BLaER1 treated with 17β-estradiol and CSF1 and Interleukin-3, amounts not matched to agents 10 nM and 100 nM (cell line): ENCODE results near the gene RBMS1.

Source experiments
- H3K27ac ChIP-seq, 11 experiments: shearing (Covaris generic); formaldehyde crosslinking; 2 replicates each; pipeline ENCODE4 v1.8.1; 2022
- H3K27me3 ChIP-seq, 11 experiments: shearing (Covaris generic); formaldehyde crosslinking; 2 replicates each; pipeline ENCODE4 v1.8.1; 2022
- H3K36me3 ChIP-seq, 11 experiments: shearing (Covaris generic); formaldehyde crosslinking; 2 replicates each; pipeline ENCODE4 v1.8.1; 2022
- H3K4me1 ChIP-seq, 10 experiments: shearing (Covaris generic); formaldehyde crosslinking; 2 replicates each; pipeline ENCODE4 v1.8.1; 2022
- H3K4me2 ChIP-seq, 11 experiments: shearing (Covaris generic); formaldehyde crosslinking; 2 replicates each; pipeline ENCODE4 v1.8.1; 2022
- H3K4me3 ChIP-seq, 10 experiments: shearing (Covaris generic); formaldehyde crosslinking; 2 replicates each; pipeline ENCODE4 v1.8.1; 2022
- H3K9ac ChIP-seq, 11 experiments: shearing (Covaris generic); formaldehyde crosslinking; 2 replicates each; pipeline ENCODE4 v1.8.1; 2022
- H3K9me3 ChIP-seq, 11 experiments: shearing (Covaris generic); formaldehyde crosslinking; replicated peaks in 1 of 11; 2 replicates each; pipeline ENCODE4 v1.8.1; 2022
- H4K20me1 ChIP-seq, 11 experiments: shearing (Covaris generic); formaldehyde crosslinking; 2 replicates each; pipeline ENCODE4 v1.8.1; 2022
- Cebpa-rat ChIP-seq, 11 experiments: shearing (Covaris generic); IDR thresholded peaks; 2 replicates each; pipeline ENCODE4 v1.8.1; 2022

Gene RBMS1

GRCh38 chr2:160239436-160239835 is 254.2 kb downstream of the RBMS1 start:
- no peaks in the 10 kb centered on the region for H3K27me3 ChIP-seq
- H3K27ac ChIP-seq: no peak overlapping the region
- H4K20me1 ChIP-seq: no peaks in the 10 kb centered on the region
- H3K36me3 ChIP-seq: no peaks in the 10 kb centered on the region
- H3K4me2 ChIP-seq: no peak overlapping the region
- H3K9ac ChIP-seq: no peak overlapping the region
- H3K4me1 ChIP-seq: peaks cover 0 to 19% (median 2%) of the 10 kb centered on the region in 10 experiments; a peak in 9 of 20 replicates
- TF ChIP-seq Cebpa-rat (IDR thresholded peaks at IDR 0.05): no peak
- H3K4me3 ChIP-seq: no peak overlapping the region
- no peaks in the 10 kb centered on the region for H3K9me3 ChIP-seq

- H3K9me3 ChIP-seq: no peaks in the 10 kb centered on the region
- H3K27me3 ChIP-seq: no peaks in the 10 kb centered on the region
- H4K20me1 ChIP-seq: no peaks in the 10 kb centered on the region
- H3K36me3 ChIP-seq: no peaks in the 10 kb centered on the region
- H3K9ac ChIP-seq: no peak overlapping the region
- no peak overlapping the region for H3K4me2 ChIP-seq
- no peak overlapping the region for H3K27ac ChIP-seq
- no peak for TF ChIP-seq Cebpa-rat (IDR thresholded peaks at IDR 0.05)
- H3K4me3 ChIP-seq: no peak overlapping the region
- peaks cover 0 to 19% (median 2%) of the 10 kb centered on the region in 10 experiments; a peak in 9 of 20 replicates for H3K4me1 ChIP-seq
These were observed 255.2 kb downstream of the RBMS1 start for GRCh38 chr2:160238392-160238791.

- no peaks in the 10 kb centered on the region for H4K20me1 ChIP-seq
- H3K4me2 ChIP-seq: no peak overlapping the region
- TF ChIP-seq Cebpa-rat (IDR thresholded peaks at IDR 0.05): no peak
- H3K27me3 ChIP-seq: no peaks in the 10 kb centered on the region
- H3K4me1 ChIP-seq: no peaks in the 10 kb centered on the region
- H3K9me3 ChIP-seq: no peaks in the 10 kb centered on the region
- no peak overlapping the region for H3K4me3 ChIP-seq
- H3K36me3 ChIP-seq: no peaks in the 10 kb centered on the region
- no peak overlapping the region for H3K9ac ChIP-seq
- H3K27ac ChIP-seq: no peak overlapping the region
These were observed 260.6 kb downstream of the RBMS1 start for GRCh38 chr2:160232905-160233475.

GRCh38 chr2:160229591-160229990 is 264.0 kb downstream of the RBMS1 start:
- Histone ChIP-seq H3K4me1 (peaks cover 0 to 6% (median under 1%) of the 10 kb centered on the region in 10 experiments; a peak in 5 of 20 replicates), H4K20me1 (no peaks in the 10 kb centered on the region), H3K9me3 (no peaks in the 10 kb centered on the region), H3K27ac (no peak overlapping the region), H3K4me3 (no peak overlapping the region), H3K4me2 (no peak overlapping the region), H3K9ac (no peak overlapping the region), H3K36me3 (no peaks in the 10 kb centered on the region), H3K27me3 (no peaks in the 10 kb centered on the region)
- TF ChIP-seq Cebpa-rat (IDR thresholded peaks at IDR 0.05): no peak

- Histone ChIP-seq H3K36me3 (no peaks in the 10 kb centered on the region), H3K4me1 (peaks cover 0 to 13% (median 10%) of the 10 kb centered on the region in 10 experiments; a peak in 10 of 20 replicates), H3K27ac (no peak overlapping the region), H3K4me2 (no peak overlapping the region), H3K27me3 (no peaks in the 10 kb centered on the region), H3K4me3 (no peak overlapping the region), H4K20me1 (no peaks in the 10 kb centered on the region), H3K9ac (no peak overlapping the region), H3K9me3 (no peaks in the 10 kb centered on the region)
- TF ChIP-seq Cebpa-rat (IDR thresholded peaks at IDR 0.05): no peak
These were observed 265.3 kb downstream of the RBMS1 start for GRCh38 chr2:160228141-160228917.

GRCh38 chr2:160227293-160227915 is 266.2 kb downstream of the RBMS1 start:
- Histone ChIP-seq H3K36me3 (no peaks in the 10 kb centered on the region), H3K9me3 (no peaks in the 10 kb centered on the region), H3K4me1 (peaks cover 0 to 14% (median 10%) of the 10 kb centered on the region in 10 experiments; a peak in 10 of 20 replicates), H3K9ac (no peak overlapping the region), H4K20me1 (no peaks in the 10 kb centered on the region), H3K27me3 (no peaks in the 10 kb centered on the region), H3K27ac (no peak overlapping the region), H3K4me2 (no peak overlapping the region), H3K4me3 (no peak overlapping the region)
- TF ChIP-seq Cebpa-rat (IDR thresholded peaks at IDR 0.05): no peak

- TF ChIP-seq Cebpa-rat (IDR thresholded peaks at IDR 0.05): no peak
- Histone ChIP-seq H3K27ac (no peak overlapping the region), H3K4me3 (no peak overlapping the region), H4K20me1 (no peaks in the 10 kb centered on the region), H3K36me3 (no peaks in the 10 kb centered on the region), H3K4me1 (peaks cover 0 to 14% (median 10%) of the 10 kb centered on the region in 10 experiments; a peak in 10 of 20 replicates), H3K9me3 (no peaks in the 10 kb centered on the region), H3K27me3 (no peaks in the 10 kb centered on the region), H3K4me2 (peak overlapping the region in 2 of 11 experiments; percentile 8 to 26; a peak in 2 of 22 replicates), H3K9ac (no peak overlapping the region)
These were observed 267.2 kb downstream of the RBMS1 start for GRCh38 chr2:160226367-160226766.

- Histone ChIP-seq H3K4me1 (peaks cover 0 to 14% (median 10%) of the 10 kb centered on the region in 10 experiments; a peak in 10 of 20 replicates), H3K36me3 (no peaks in the 10 kb centered on the region), H4K20me1 (no peaks in the 10 kb centered on the region), H3K27ac (no peak overlapping the region), H3K27me3 (no peaks in the 10 kb centered on the region), H3K9me3 (no peaks in the 10 kb centered on the region), H3K9ac (no peak overlapping the region), H3K4me2 (no peak overlapping the region), H3K4me3 (no peak overlapping the region)
- no peak for TF ChIP-seq Cebpa-rat (IDR thresholded peaks at IDR 0.05)
These were observed 267.9 kb downstream of the RBMS1 start for GRCh38 chr2:160225722-160226121.

- Histone ChIP-seq H3K9ac (no peak overlapping the region), H3K36me3 (no peaks in the 10 kb centered on the region), H3K4me3 (no peak overlapping the region), H4K20me1 (no peaks in the 10 kb centered on the region), H3K27ac (no peak overlapping the region), H3K27me3 (no peaks in the 10 kb centered on the region), H3K4me2 (peak overlapping the region in 5 of 11 experiments; percentile 26 to 59 (median 36); a peak in 10 of 22 replicates), H3K9me3 (no peaks in the 10 kb centered on the region), H3K4me1 (peaks cover 0 to 16% (median 10%) of the 10 kb centered on the region in 10 experiments; a peak in 10 of 20 replicates)
- TF ChIP-seq Cebpa-rat (IDR thresholded peaks at IDR 0.05): no peak
These were observed 269.1 kb downstream of the RBMS1 start for GRCh38 chr2:160224507-160224906.
